Pericardium fibroblast (primary cell): ENCODE data around the gene NIM1K. TPM values are rescaled to one million over a fixed set of nuclear protein-coding genes. Genes with fewer than 3 reads are reported as not detected.

Experiments used
- total RNA-seq: library from RNA; depleted of rRNA; stranded (reverse); fragments of >200 nt; gene quantifications from 2 replicates; pipeline ENCODE4 v1.2.3, GENCODE V29; 2015

NIM1K gene
- 0.70 TPM in 1 of 2 replicates, not detected in the other for total RNA-seq

GRCh38 chr5:43191740-43192557 lies at the start of gene NIM1K:
TSS of gene NIM1K (plus strand) at chr5:43192225. CDS start at chr5:43245776, 53,551 bp downstream.

GRCh38 chr5:43313035-43313853 lies 121.2 kb downstream of the NIM1K start, which contains the start of gene HMGCS1:
TSS of gene HMGCS1 (minus strand) at chr5:43313412. CDS start at chr5:43298965, 14,447 bp downstream.

Other genes starting within 250 kb of the NIM1K start
- gene ANXA2R, start 151.9 kb upstream of the NIM1K start, total RNA-seq = 1.1 and 10.6 TPM in 2 replicates
- 15.6 and 17.0 TPM in 2 replicates for gene ZNF131, start 71.3 kb upstream of the NIM1K start, total RNA-seq
- 56.9 and 57.5 TPM in 2 replicates for gene HMGCS1, start 121.2 kb downstream of the NIM1K start, total RNA-seq
- gene CCL28, start 220.2 kb downstream of the NIM1K start, total RNA-seq = 1.3 and 3.1 TPM in 2 replicates